Right lobe of liver (tissue), 4 donors: Measurements from ENCODE around the gene KIFC3.

Experiments
- POLR2A ChIP-seq: fragments of 450-650 bp; IDR thresholded peaks from one replicate; pipeline ENCODE4 v1.6.1; 2017; ENCODE audit warnings: antibody characterized with exemption, mild to moderate bottlenecking
- TF ChIP-seq, protein P1 (sequence below), 4 donors: fragments of 200-600 bp in 3 of 4; fragments of 450-650 bp in 1 of 4; IDR thresholded peaks; one replicate each; pipeline versions ENCODE4 v1.5.1 to v1.8.0; 2016 to 2022; ENCODE audit warnings: antibody characterized with exemption in 4 of 4, mild to moderate bottlenecking in 2 of 4
- donor health status: DM: no; HTN: no; CAD: no.
- donor health status: DM: no; HTN: no; CAD: no.
- donor health status: DM: no; HTN: yes; CAD: no.

- TF ChIP-seq, protein P1, sequence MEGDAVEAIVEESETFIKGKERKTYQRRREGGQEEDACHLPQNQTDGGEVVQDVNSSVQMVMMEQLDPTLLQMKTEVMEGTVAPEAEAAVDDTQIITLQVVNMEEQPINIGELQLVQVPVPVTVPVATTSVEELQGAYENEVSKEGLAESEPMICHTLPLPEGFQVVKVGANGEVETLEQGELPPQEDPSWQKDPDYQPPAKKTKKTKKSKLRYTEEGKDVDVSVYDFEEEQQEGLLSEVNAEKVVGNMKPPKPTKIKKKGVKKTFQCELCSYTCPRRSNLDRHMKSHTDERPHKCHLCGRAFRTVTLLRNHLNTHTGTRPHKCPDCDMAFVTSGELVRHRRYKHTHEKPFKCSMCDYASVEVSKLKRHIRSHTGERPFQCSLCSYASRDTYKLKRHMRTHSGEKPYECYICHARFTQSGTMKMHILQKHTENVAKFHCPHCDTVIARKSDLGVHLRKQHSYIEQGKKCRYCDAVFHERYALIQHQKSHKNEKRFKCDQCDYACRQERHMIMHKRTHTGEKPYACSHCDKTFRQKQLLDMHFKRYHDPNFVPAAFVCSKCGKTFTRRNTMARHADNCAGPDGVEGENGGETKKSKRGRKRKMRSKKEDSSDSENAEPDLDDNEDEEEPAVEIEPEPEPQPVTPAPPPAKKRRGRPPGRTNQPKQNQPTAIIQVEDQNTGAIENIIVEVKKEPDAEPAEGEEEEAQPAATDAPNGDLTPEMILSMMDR (IDR thresholded peaks at IDR 0.05) = no peak
- no peak for TF ChIP-seq POLR2A
Measured at GRCh38 chr16:57791893-57792461, 10.3 kb downstream of the KIFC3 start.
